Heart right ventricle (tissue), 16 donors: ENCODE results near the gene C4BPA. TPM values are rescaled to one million over a fixed set of nuclear protein-coding genes. Genes with fewer than 3 reads are reported as not detected.

Experiments used
- ATAC-seq, 8 donors: fragments of 200-7000 bp; cut with Tn5 transposase; one replicate each; pipeline ENCODE4 v1.9.1; 2020; ENCODE audit warnings: mild to moderate bottlenecking in 8 of 8, moderate library complexity in 8 of 8, moderate number of reproducible peaks in 1 of 8
- DNase-seq, 2 donors: peaks; one replicate each; pipeline ENCODE4 v3.0.0-alpha.2; 2020
- H3K27ac ChIP-seq, 10 donors: fragments of 200-600 bp; sonication (generic) in 2 of 10; one replicate each; pipeline versions ENCODE4 v1.5.0 to v1.8.0; 2020 to 2022; ENCODE audit warnings: mild to moderate bottlenecking in 3 of 10
- H3K27me3 ChIP-seq, 7 donors: fragments of 200-600 bp; one replicate each; pipeline ENCODE4 v1.8.0; 2021 to 2022; ENCODE audit warnings: mild to moderate bottlenecking in 2 of 7
- H3K36me3 ChIP-seq, 9 donors: fragments of 200-600 bp; sonication (generic) in 1 of 9; one replicate each; pipeline versions ENCODE4 v1.5.0 to v1.8.0; 2020 to 2022; ENCODE audit warnings: mild to moderate bottlenecking in 2 of 9
- H3K4me1 ChIP-seq, 9 donors: fragments of 200-600 bp; sonication (generic) in 1 of 9; one replicate each; pipeline versions ENCODE4 v1.5.0 to v1.8.0; 2020 to 2022; ENCODE audit warnings: mild to moderate bottlenecking in 4 of 9
- H3K4me3 ChIP-seq, 10 donors: fragments of 200-600 bp; sonication (generic) in 2 of 10; one replicate each; pipeline versions ENCODE4 v1.5.0 to v1.8.0; 2020 to 2022; ENCODE audit warnings: mild to moderate bottlenecking in 7 of 10, moderate library complexity in 2 of 10
- H3K9me3 ChIP-seq, 11 donors: fragments of 200-600 bp in 10 of 11; sonication (generic) in 2 of 11; one replicate each; pipeline versions ENCODE4 v1.5.0 to v1.8.0; 2013 to 2022; ENCODE audit warnings: mild to moderate bottlenecking in 2 of 11, control low read depth in 1 of 11, moderate library complexity in 1 of 11
- CTCF ChIP-seq, 9 donors: fragments of 200-600 bp; sonication (generic) in 2 of 9; IDR thresholded peaks; one replicate each; pipeline versions ENCODE4 v1.5.0 to v1.8.0; 2021 to 2022; ENCODE audit warnings: antibody characterized with exemption in 9 of 9, mild to moderate bottlenecking in 5 of 9, moderate library complexity in 1 of 9
- WGBS, 2 donors: extraction: QIAGEN DNeasy Blood & Tissue Kit; methylation state at CpG; one replicate each; pipeline ENCODE4 v1.1.7; 2013; ENCODE audit warnings: inconsistent platforms in 1 of 2; 5-methylcytosine and 5-hydroxymethylcytosine counted together
- intact Hi-C, 10 donors: fragments of 100-400 bp; cut with DNase I; formaldehyde crosslinking; loops; one replicate each; pipeline versions ENCODE4 v1.11.1 to v1.14.2; 2022
- polyA plus RNA-seq, 2 donors: library from polyadenylated mRNA; stranded (reverse); fragments of 200-250 nt; gene quantifications; one replicate each; pipeline ENCODE4 v1.2.3, GENCODE V29; 2013
- total RNA-seq, 10 donors: library from RNA; stranded (reverse); fragmentation: NEBNext Ultra II Directional in 3 of 10; extraction: Animal tissue kit (Norgen Biotek cat#: 25700) in 3 of 10; gene quantifications; one replicate each; pipeline versions ENCODE4 v1.2.1 to v1.2.4, GENCODE V29; 2021 to 2023
- donor health status: Arrhythmogenic right ventricular cardiomyopathy.
- donor health status: ischemic (EF 13 %, LVEDD 7.1; RV severe dilation, severe dysfunction).
- donor health status: healthy with polysubstance abuse.
- donor health status: DM: no; HTN: yes; CAD: no.
- donor health status: DM: no; HTN: no; CAD: no.
- donor health status: ischemic (EF 25% LVEDD 6.9; RV normal size, moderate dysfunction).
- donor health status: ischemic (EF 25% LVEDD 5.7; RV mildly dilated, moderate dysfunction).
- donor health status: healthy.
- donor health status: DM: yes; HTN: yes; CAD: no.
- donor health status: Ischemic cardiomyopathy.
- donor health status: ischemic (EF 35%, LVEDD 5.7; RV mildly dilated, moderate dysfunction).
- donor health status: nonischemic (EF 11% LVEDD 7.7; RV severe dilation, severe dysfunction).
- donor health status: DM: yes; HTN: yes; CAD: no.
- donor health status: PGD.
- donor health status: ischemic (EF 29% LVEDD 5.4; RV normal size, mild dysfunction).
- donor health status: nonischemic (EF 23%, LVEDD 6.1; RV moderate dilation, normal function).

The C4BPA gene
- total and polyA plus RNA-seq, 12 donors = not detected

- H3K4me3 ChIP-seq = no peak overlapping the region
- 76 to 87% methylated on average over 1 of the region's 1 CpG for WGBS, 2 donors
- H3K4me1 ChIP-seq = no peaks in the 10 kb centered on the region
- no peak for ATAC-seq
- H3K36me3 ChIP-seq = no peaks in the 10 kb centered on the region
- TF ChIP-seq CTCF (IDR thresholded peaks at IDR 0.05) = no peak
- H3K27me3 ChIP-seq = peaks cover 0 to 6% (median 0%) of the 10 kb centered on the region in 7 donors
- H3K9me3 ChIP-seq = no peaks in the 10 kb centered on the region
- no peak overlapping the region for H3K27ac ChIP-seq
- DNase-seq = no peak
- intact Hi-C loops = no loop called here
Observed at GRCh38 chr1:207102659-207103058, 1.4 kb upstream of the C4BPA start.

- WGBS, 2 donors = 91 to 94% methylated on average over 3 of the region's 3 CpGs
- no peak overlapping the region for H3K4me3 ChIP-seq
- DNase-seq = no peak
- no peak for TF ChIP-seq CTCF (IDR thresholded peaks at IDR 0.05)
- no peaks in the 10 kb centered on the region for H3K36me3 ChIP-seq
- H3K27me3 ChIP-seq = peaks cover 0 to 30% (median 0%) of the 10 kb centered on the region in 7 donors
- intact Hi-C loops = no loop called here
- no peak overlapping the region for H3K27ac ChIP-seq
- no peaks in the 10 kb centered on the region for H3K9me3 ChIP-seq
- ATAC-seq = no peak
- no peaks in the 10 kb centered on the region for H3K4me1 ChIP-seq
Observed at GRCh38 chr1:207109004-207109403, 5.0 kb downstream of the C4BPA start.

GRCh38 chr1:207112616-207113296, 8.7 kb downstream of the C4BPA start:
- intact Hi-C loops = no loop called here

GRCh38 chr1:207115269-207115668, 11.2 kb downstream of the C4BPA start:
- DNase-seq (no peak), ATAC-seq (no peak)
- intact Hi-C loops = no loop called here
- Histone ChIP-seq H3K4me3 (no peak overlapping the region), H3K36me3 (no peaks in the 10 kb centered on the region), H3K9me3 (no peaks in the 10 kb centered on the region), H3K27ac (no peak overlapping the region), H3K4me1 (no peaks in the 10 kb centered on the region), H3K27me3 (peaks cover 0 to 2% (median 0%) of the 10 kb centered on the region in 7 donors)
- TF ChIP-seq CTCF (IDR thresholded peaks at IDR 0.05) = no peak
- WGBS, 2 donors = 60 to 65% methylated on average over 5 of the region's 5 CpGs

More at GRCh38 chr1:207112616-207113296, 8.7 kb downstream of the C4BPA start:
- DNase-seq = no peak
- Histone ChIP-seq H3K4me3 (no peak overlapping the region), H3K4me1 (no peaks in the 10 kb centered on the region), H3K27ac (no peak overlapping the region), H3K27me3 (peaks cover 0 to 24% (median 0%) of the 10 kb centered on the region in 7 donors), H3K9me3 (no peaks in the 10 kb centered on the region), H3K36me3 (no peaks in the 10 kb centered on the region)
- TF ChIP-seq CTCF (IDR thresholded peaks at IDR 0.05) = no peak
- ATAC-seq = no peak
- WGBS, 2 donors = 69 to 70% methylated on average over 2 of the region's 2 CpGs
